HCT116 (cell line): ENCODE measurements around the gene SYT9.

Experiments used
- CTCF ChIP-seq, 3 experiments: fragments of 200-600 bp in 1 of 3; sonication (generic) in 1 of 3; IDR thresholded peaks in 2 of 3; conservative IDR thresholded peaks in 1 of 3; 2 replicates each; pipeline ENCODE4 v1.5.1; 2012 to 2017; ENCODE audit warnings: low read depth in 2 of 3, low read length in 2 of 3, antibody characterized with exemption in 1 of 3, borderline replicate concordance in 1 of 3, control low read depth in 1 of 3, mild to moderate bottlenecking in 1 of 3, mixed read lengths in 1 of 3, mixed run types in 1 of 3, moderate library complexity in 1 of 3; ENCODE audit not compliant: insufficient read depth in 1 of 3
- EGR1 ChIP-seq: IDR thresholded peaks from 2 replicates; pipeline ENCODE4 v1.6.1; 2012; ENCODE audit warnings: low read depth
- EZH2 ChIP-seq: fragments of 200-600 bp; sonication (generic); IDR thresholded peaks from 2 replicates; pipeline ENCODE4 v1.6.1; 2017; ENCODE audit warnings: antibody characterized with exemption, mixed run types
- FOSL1 ChIP-seq: IDR thresholded peaks from 2 replicates; pipeline ENCODE4 v1.6.1; 2012; ENCODE audit warnings: low read depth
- MAX ChIP-seq: IDR thresholded peaks from 2 replicates; pipeline ENCODE4 v1.6.1; 2012
- POLR2A ChIP-seq: IDR thresholded peaks from 2 replicates; pipeline ENCODE4 v1.7.0; 2011; ENCODE audit warnings: borderline replicate concordance; ENCODE audit not compliant: insufficient read depth, insufficient read length; ENCODE audit errors: extremely low read depth
- SIN3A ChIP-seq: IDR thresholded peaks from 2 replicates; pipeline ENCODE4 v1.6.1; 2012; ENCODE audit warnings: low read depth
- ZFX ChIP-seq: fragments of 450-650 bp; IDR thresholded peaks from 2 replicates; pipeline ENCODE4 v1.6.1; 2017

- TF ChIP-seq CTCF (IDR thresholded peaks at IDR 0.05 in 2 of 3, conservative IDR thresholded peaks at IDR 0.05 in 1 of 3; ENCODE audit: borderline replicate concordance in 1 of 3, insufficient read depth in 1 of 3, low read depth in 2 of 3, low read length in 2 of 3) (no peak), EGR1 (no peak), MAX (no peak), POLR2A (no peak), SIN3A (no peak), EZH2 (no peak), ZFX (no peak), FOSL1 (no peak)
Measured at GRCh38 chr11:7257724-7258123, 6.0 kb downstream of the SYT9 start.
